ENCODE measurements around the gene ADGRE3.

DNA sequence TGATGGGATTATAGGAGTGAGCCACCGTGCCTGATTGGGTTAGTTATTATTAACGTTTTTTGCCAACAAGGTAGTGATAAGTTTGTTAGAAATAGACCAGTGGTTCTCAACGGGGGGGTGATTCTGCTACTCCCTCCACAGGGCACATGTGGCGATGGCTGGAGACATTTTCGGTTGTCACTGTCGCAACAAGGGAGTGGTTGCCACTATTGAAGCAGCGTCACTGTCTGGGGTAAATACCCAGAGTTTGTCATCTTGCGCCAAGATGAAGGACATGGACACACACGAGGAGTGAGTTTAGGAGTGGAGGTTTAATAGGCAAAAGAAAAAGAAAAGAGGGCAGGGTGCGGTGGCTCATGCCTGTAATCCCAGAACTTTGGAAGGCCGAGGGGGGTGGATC lies 18.9 kb downstream of the ADGRE3 start:
- TF ChIP-seq POLR2AphosphoS5 (IDR thresholded peaks at IDR 0.05; ENCODE audit: borderline replicate concordance, low read depth, low read length) (no peak), EZH2 (IDR thresholded peaks at IDR 0.05) (no peak)
